HG03045 (cell line): ENCODE results near the gene TNS1.

Experiments
- ATAC-seq: cut with Tn5 transposase; IDR thresholded peaks from one replicate; pipeline ENCODE4 v1.9.1; 2021; ENCODE audit warnings: mild to moderate bottlenecking, moderate library complexity; ENCODE audit not compliant: unreplicated experiment

The TNS1 gene

GRCh38 chr2:217856159-217856558, 146.6 kb downstream of the TNS1 start:
- ATAC-seq: no peak

GRCh38 chr2:217854684-217855420, 147.9 kb downstream of the TNS1 start:
- no peak for ATAC-seq

- no peak for ATAC-seq
These were observed 148.8 kb downstream of the TNS1 start for GRCh38 chr2:217853961-217854360.

GRCh38 chr2:217853301-217853881, 149.4 kb downstream of the TNS1 start:
- no peak for ATAC-seq

GRCh38 chr2:217852555-217853211, 150.1 kb downstream of the TNS1 start:
- ATAC-seq: no peak

GRCh38 chr2:217851191-217852020, 151.4 kb downstream of the TNS1 start:
- no peak for ATAC-seq

GRCh38 chr2:217849154-217849975, 153.4 kb downstream of the TNS1 start:
- no peak for ATAC-seq

- ATAC-seq: no peak
These were observed 154.3 kb downstream of the TNS1 start for GRCh38 chr2:217848351-217848957.

- ATAC-seq: no peak
These were observed 155.0 kb downstream of the TNS1 start for GRCh38 chr2:217847552-217848350.

- ATAC-seq: no peak
These were observed 155.7 kb downstream of the TNS1 start for GRCh38 chr2:217847115-217847514.

GRCh38 chr2:217846321-217846743, 156.5 kb downstream of the TNS1 start:
- ATAC-seq: no peak

GRCh38 chr2:217845301-217845700, 157.5 kb downstream of the TNS1 start:
- ATAC-seq: no peak

- ATAC-seq: no peak
These were observed 158.1 kb downstream of the TNS1 start for GRCh38 chr2:217844696-217845095.

GRCh38 chr2:217843324-217843723, 159.5 kb downstream of the TNS1 start:
- no peak for ATAC-seq

- no peak for ATAC-seq
These were observed 160.8 kb downstream of the TNS1 start for GRCh38 chr2:217842017-217842416.

GRCh38 chr2:217840522-217840921, 162.3 kb downstream of the TNS1 start:
- ATAC-seq: no peak

GRCh38 chr2:217839750-217840107, 163.1 kb downstream of the TNS1 start:
- ATAC-seq: no peak

- ATAC-seq: no peak
These were observed 163.6 kb downstream of the TNS1 start for GRCh38 chr2:217839073-217839749.

GRCh38 chr2:217838409-217838831, 164.4 kb downstream of the TNS1 start:
- no peak for ATAC-seq
